ENCODE results near the gene TMEM135.
"Not testable (repeated sequence)": the region's sequence is repeated elsewhere in the genome, so short reads cannot be mapped to it uniquely, and the experiment has no call there.

Gene TMEM135

GRCh38 chr11:87142594-87142993 is 104.9 kb downstream of the TMEM135 start:
- Histone ChIP-seq H3K36me3 (ENCODE audit: control insufficient read depth, low read length) (no peaks in the 10 kb centered on the region), H3K4me1 (ENCODE audit: control insufficient read depth, low read length) (peaks cover 10% of the 10 kb centered on the region), H3F3A (ENCODE audit: control insufficient read depth, insufficient read depth) (no peaks in the 10 kb centered on the region), H3K9me3 (ENCODE audit: control insufficient read depth, insufficient read depth, low read length) (no peaks in the 10 kb centered on the region), H3K9me2 (replicated peaks; ENCODE audit: control insufficient read depth, low read length) (no peaks in the 10 kb centered on the region), H3K27ac (ENCODE audit: low read depth, low read length) (no peak overlapping the region), H3K4me3 (ENCODE audit: low read length) (no peak overlapping the region), H3K79me2 (ENCODE audit: control insufficient read depth, low read length) (peaks cover 6% of the 10 kb centered on the region), H3K27me3 (ENCODE audit: control insufficient read depth, low read length) (no peaks in the 10 kb centered on the region), H3K4me2 (ENCODE audit: low read length) (no peak overlapping the region), H4K20me1 (ENCODE audit: control insufficient read depth, insufficient read depth, low read depth, low read length) (no peaks in the 10 kb centered on the region)
- TF ChIP-seq EZH2phosphoT487 (IDR thresholded peaks at IDR 0.05; ENCODE audit: borderline replicate concordance, low read length) = no peak
- no peak for TF ChIP-seq CTCF (IDR thresholded peaks at IDR 0.05; ENCODE audit: low read depth, low read length, poor library complexity, severe bottlenecking)

GRCh38 chr11:87143641-87144040 is 105.9 kb downstream of the TMEM135 start:
- TF ChIP-seq CTCF (IDR thresholded peaks at IDR 0.05; ENCODE audit: low read depth, low read length, poor library complexity, severe bottlenecking) = no peak
- no peak for TF ChIP-seq EZH2phosphoT487 (IDR thresholded peaks at IDR 0.05; ENCODE audit: borderline replicate concordance, low read length)
- no peak overlapping the region for H3K4me2 ChIP-seq (ENCODE audit: low read length)
- no peaks in the 10 kb centered on the region for H4K20me1 ChIP-seq (ENCODE audit: control insufficient read depth, insufficient read depth, low read depth, low read length)
- no peaks in the 10 kb centered on the region for H3F3A ChIP-seq (ENCODE audit: control insufficient read depth, insufficient read depth)
- no peaks in the 10 kb centered on the region for H3K9me3 ChIP-seq (ENCODE audit: control insufficient read depth, insufficient read depth, low read length)
- H3K36me3 ChIP-seq (ENCODE audit: control insufficient read depth, low read length) = no peaks in the 10 kb centered on the region
- peaks cover 10% of the 10 kb centered on the region for H3K4me1 ChIP-seq (ENCODE audit: control insufficient read depth, low read length)
- no peak overlapping the region for H3K27ac ChIP-seq (ENCODE audit: low read depth, low read length)
- no peaks in the 10 kb centered on the region for H3K27me3 ChIP-seq (ENCODE audit: control insufficient read depth, low read length)
- H3K9me2 ChIP-seq (replicated peaks; ENCODE audit: control insufficient read depth, low read length) = no peaks in the 10 kb centered on the region
- H3K4me3 ChIP-seq (ENCODE audit: low read length) = no peak overlapping the region
- peaks cover 6% of the 10 kb centered on the region for H3K79me2 ChIP-seq (ENCODE audit: control insufficient read depth, low read length)

- no peaks in the 10 kb centered on the region for H3K9me2 ChIP-seq (replicated peaks; ENCODE audit: control insufficient read depth, low read length)
- peaks cover 10% of the 10 kb centered on the region for H3K4me1 ChIP-seq (ENCODE audit: control insufficient read depth, low read length)
- H3K9me3 ChIP-seq (ENCODE audit: control insufficient read depth, insufficient read depth, low read length) = no peaks in the 10 kb centered on the region
- no peak overlapping the region for H3K4me3 ChIP-seq (ENCODE audit: low read length)
- peaks cover 6% of the 10 kb centered on the region for H3K79me2 ChIP-seq (ENCODE audit: control insufficient read depth, low read length)
- no peaks in the 10 kb centered on the region for H4K20me1 ChIP-seq (ENCODE audit: control insufficient read depth, insufficient read depth, low read depth, low read length)
- no peaks in the 10 kb centered on the region for H3K27me3 ChIP-seq (ENCODE audit: control insufficient read depth, low read length)
- TF ChIP-seq CTCF (IDR thresholded peaks at IDR 0.05; ENCODE audit: low read depth, low read length, poor library complexity, severe bottlenecking) (no peak), EZH2phosphoT487 (IDR thresholded peaks at IDR 0.05; ENCODE audit: borderline replicate concordance, low read length) (no peak)
- H3K36me3 ChIP-seq (ENCODE audit: control insufficient read depth, low read length) = no peaks in the 10 kb centered on the region
- no peaks in the 10 kb centered on the region for H3F3A ChIP-seq (ENCODE audit: control insufficient read depth, insufficient read depth)
- H3K27ac ChIP-seq (ENCODE audit: low read depth, low read length) = no peak overlapping the region
- no peak overlapping the region for H3K4me2 ChIP-seq (ENCODE audit: low read length)
Observed at GRCh38 chr11:87144252-87144651, 106.5 kb downstream of the TMEM135 start.

GRCh38 chr11:87148749-87149148 is 111.0 kb downstream of the TMEM135 start:
- no peak overlapping the region for H3K27ac ChIP-seq (ENCODE audit: low read depth, low read length)
- TF ChIP-seq EZH2phosphoT487 (IDR thresholded peaks at IDR 0.05; ENCODE audit: borderline replicate concordance, low read length) = no peak
- H3K27me3 ChIP-seq (ENCODE audit: control insufficient read depth, low read length) = no peaks in the 10 kb centered on the region
- no peak overlapping the region for H3K4me3 ChIP-seq (ENCODE audit: low read length)
- no peak overlapping the region for H3K4me2 ChIP-seq (ENCODE audit: low read length)
- no peaks in the 10 kb centered on the region for H3K36me3 ChIP-seq (ENCODE audit: control insufficient read depth, low read length)
- H3K9me3 ChIP-seq (ENCODE audit: control insufficient read depth, insufficient read depth, low read length) = no peaks in the 10 kb centered on the region
- H3K79me2 ChIP-seq (ENCODE audit: control insufficient read depth, low read length) = peaks cover 4% of the 10 kb centered on the region
- H3K4me1 ChIP-seq (ENCODE audit: control insufficient read depth, low read length) = peaks cover 10% of the 10 kb centered on the region
- H4K20me1 ChIP-seq (ENCODE audit: control insufficient read depth, insufficient read depth, low read depth, low read length) = no peaks in the 10 kb centered on the region
- no peaks in the 10 kb centered on the region for H3K9me2 ChIP-seq (replicated peaks; ENCODE audit: control insufficient read depth, low read length)
- H3F3A ChIP-seq (ENCODE audit: control insufficient read depth, insufficient read depth) = no peaks in the 10 kb centered on the region

- H3K9me3 ChIP-seq (ENCODE audit: control insufficient read depth, insufficient read depth, low read length); H3K4me3 ChIP-seq (ENCODE audit: low read length); H3F3A ChIP-seq (ENCODE audit: control insufficient read depth, insufficient read depth); H3K9me2 ChIP-seq (replicated peaks; ENCODE audit: control insufficient read depth, low read length); H3K36me3 ChIP-seq (ENCODE audit: control insufficient read depth, low read length); H3K4me2 ChIP-seq (ENCODE audit: low read length); H3K27me3 ChIP-seq (ENCODE audit: control insufficient read depth, low read length); H4K20me1 ChIP-seq (ENCODE audit: control insufficient read depth, insufficient read depth, low read depth, low read length); H3K27ac ChIP-seq (ENCODE audit: low read depth, low read length); H3K79me2 ChIP-seq (ENCODE audit: control insufficient read depth, low read length): not testable (repeated sequence)
- peaks cover 18% of the 10 kb centered on the region for H3K4me1 ChIP-seq (ENCODE audit: control insufficient read depth, low read length)
Observed at GRCh38 chr11:87149782-87150181, 112.0 kb downstream of the TMEM135 start.
